ENCODE measurements around the gene IFTAP. TPM values are rescaled to one million over a fixed set of nuclear protein-coding genes. Genes with fewer than 3 reads are reported as not detected.

Gene IFTAP
- total and polyA plus RNA-seq, 10 of the 15 experiments (the other 5 are each of a cell fraction or from before 2014, with no cell fraction given): 0.32 to 1.0 (median 0.63) TPM; not detected in 2

DNA sequence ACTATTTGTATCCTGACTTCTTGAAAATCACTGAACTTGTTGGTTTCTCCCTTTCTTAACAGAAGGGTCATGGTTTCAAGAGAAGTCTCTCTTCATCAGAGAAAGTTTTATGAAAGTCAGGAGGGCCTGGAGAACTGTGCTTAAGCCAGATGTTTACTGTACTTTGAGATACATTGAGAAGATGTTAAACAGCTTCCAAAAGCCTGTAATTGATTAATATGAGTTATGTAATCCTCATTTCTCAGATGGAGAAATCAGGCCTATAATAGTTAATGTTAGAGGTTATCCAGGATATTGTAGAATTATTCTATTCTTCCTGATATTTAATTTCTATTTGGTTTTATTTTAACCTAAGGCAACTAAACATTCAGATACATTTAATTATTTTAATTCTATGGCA is 100.8 kb downstream of the IFTAP start:
- no TSS peak for BruUV-seq (replicated peaks)
- no peak overlapping the region for H2AFZ ChIP-seq (ENCODE audit: control insufficient read depth, low read depth, low read length)
- no peaks in the 10 kb centered on the region for H3K79me2 ChIP-seq (ENCODE audit: control insufficient read depth, insufficient read depth, low read length)
- H3K27ac ChIP-seq (ENCODE audit: control insufficient read depth, insufficient read depth): no peak overlapping the region
- no peak for ATAC-seq
- in situ Hi-C loops (cut with MboI) (no loop called here), intact Hi-C loops (cut with micrococcal nuclease; ENCODE audit: unreplicated experiment) (no loop called here)
- POLR2A ChIA-PET: no interaction called here
- SMC1A ChIA-PET (ENCODE audit: uncharacterized antibody, unreplicated experiment): no interaction called here
- RAD21 ChIA-PET (ENCODE audit: unreplicated experiment): no interaction called here
- no peak for TF ChIP-seq HDAC6 (IDR thresholded peaks at IDR 0.05; ENCODE audit: unreplicated experiment)
- no peak overlapping the region for H3K4me3 ChIP-seq
- H3K36me3 ChIP-seq (ENCODE audit: control insufficient read depth in 2 of 2, insufficient read depth in 2 of 2, low read length in 1 of 2): no peaks in the 10 kb centered on the region
- no peaks in the 10 kb centered on the region for H3K4me1 ChIP-seq (ENCODE audit: control insufficient read depth, insufficient read depth, low read length)
- FAIRE-seq: no peak
- peaks cover 0 to 3% of the 10 kb centered on the region in 2 experiments; a peak in 2 of 4 replicates for H3K27me3 ChIP-seq (replicated peaks in 1 of 2; ENCODE audit: control insufficient read depth in 2 of 2, insufficient read depth in 2 of 2, low read length in 1 of 2)
- DNase-seq (ENCODE audit: low read depth, low spot score): no peak
- CTCF ChIA-PET: no interaction called here
- no peak overlapping the region for H3K4me2 ChIP-seq (ENCODE audit: control insufficient read depth, insufficient read depth)
- H4K20me1 ChIP-seq (ENCODE audit: control insufficient read depth, insufficient read depth): no peaks in the 10 kb centered on the region
- no peak overlapping the region for H3K9ac ChIP-seq (ENCODE audit: control insufficient read depth, insufficient read depth, low read length)
- no peaks in the 10 kb centered on the region for H3K9me3 ChIP-seq (replicated peaks; ENCODE audit: control insufficient read depth, insufficient read depth, low read length)

GRCh38 chr11:36695571-36695970 is 101.3 kb downstream of the IFTAP start:
- Histone ChIP-seq H3K27me3 (replicated peaks in 1 of 2; ENCODE audit: control insufficient read depth in 2 of 2, insufficient read depth in 2 of 2, low read length in 1 of 2) (peaks cover 0 to 3% of the 10 kb centered on the region in 2 experiments; a peak in 2 of 4 replicates), H3K4me1 (ENCODE audit: control insufficient read depth, insufficient read depth, low read length) (no peaks in the 10 kb centered on the region), H3K9ac (ENCODE audit: control insufficient read depth, insufficient read depth, low read length) (no peak overlapping the region), H3K36me3 (ENCODE audit: control insufficient read depth in 2 of 2, insufficient read depth in 2 of 2, low read length in 1 of 2) (no peaks in the 10 kb centered on the region), H3K79me2 (ENCODE audit: control insufficient read depth, insufficient read depth, low read length) (no peaks in the 10 kb centered on the region), H3K4me3 (no peak overlapping the region), H3K9me3 (replicated peaks; ENCODE audit: control insufficient read depth, insufficient read depth, low read length) (no peaks in the 10 kb centered on the region), H4K20me1 (ENCODE audit: control insufficient read depth, insufficient read depth) (no peaks in the 10 kb centered on the region), H3K4me2 (ENCODE audit: control insufficient read depth, insufficient read depth) (no peak overlapping the region), H3K27ac (ENCODE audit: control insufficient read depth, insufficient read depth) (no peak overlapping the region), H2AFZ (ENCODE audit: control insufficient read depth, low read depth, low read length) (no peak overlapping the region)
- ChIA-PET CTCF (no interaction called here), POLR2A (no interaction called here), RAD21 (ENCODE audit: unreplicated experiment) (no interaction called here), SMC1A (ENCODE audit: uncharacterized antibody, unreplicated experiment) (no interaction called here)
- ATAC-seq (no peak), FAIRE-seq (no peak), DNase-seq (ENCODE audit: low read depth, low spot score) (no peak)
- intact Hi-C loops (cut with micrococcal nuclease; ENCODE audit: unreplicated experiment) (no loop called here), in situ Hi-C loops (cut with MboI) (no loop called here)
- WGBS (ENCODE audit: insufficient coverage, insufficient replicate concordance, low lambda C conversion rate, missing lambda C conversion rate): 20% methylated on average over 6 of the region's 6 CpGs
- BruUV-seq (replicated peaks): no TSS peak
- TF ChIP-seq HCFC1 (IDR thresholded peaks at IDR 0.05; ENCODE audit: low read length): no peak
- TF ChIP-seq ZNF622 (IDR thresholded peaks at IDR 0.05): no peak
- no peak for TF ChIP-seq BMI1 (IDR thresholded peaks at IDR 0.05; ENCODE audit: borderline replicate concordance)
- no peak for TF ChIP-seq SRF (IDR thresholded peaks at IDR 0.05; ENCODE audit: low read depth in 2 of 2, low read length in 2 of 2)
- no peak for TF ChIP-seq JUNB (IDR thresholded peaks at IDR 0.05)
- no peak for TF ChIP-seq ZNF592 (IDR thresholded peaks at IDR 0.05)
- TF ChIP-seq SPI1 (IDR thresholded peaks at IDR 0.05; ENCODE audit: borderline replicate concordance, insufficient read depth, low read depth, low read length): no peak
- no peak for TF ChIP-seq BCL3 (IDR thresholded peaks at IDR 0.05; ENCODE audit: borderline replicate concordance, insufficient read depth, low read depth, low read length, poor library complexity, severe bottlenecking)
- no peak for TF ChIP-seq RELB (IDR thresholded peaks at IDR 0.05; ENCODE audit: low read depth)
- TF ChIP-seq MYB (IDR thresholded peaks at IDR 0.05; ENCODE audit: borderline replicate concordance, low read depth, low read length): no peak
